HepG2 (cell line): Measurements from ENCODE around the gene CD300A. TPM values are rescaled to one million over a fixed set of nuclear protein-coding genes. Genes with fewer than 3 reads are reported as not detected.

Experiments used
- ATAC-seq: fragments of 200-7000 bp; cut with Tn5 transposase; 3 replicates; pipeline ENCODE4 v1.9.1; 2020; ENCODE audit warnings: mild to moderate bottlenecking, moderate library complexity
- BruUV-seq: library from RNA; stranded (reverse); fragments of 400-500 nt; replicated peaks from 2 replicates; lab custom pipeline; 2021; lab: Mats Ljungman, UMichigan
- CTCF ChIA-PET: fragments of 300-600 bp; formaldehyde crosslinking; extraction: SDS; loops from one replicate; lab custom pipeline; 2021; ENCODE audit warnings: low total read pairs, inconsistent platforms, low intra/inter-chr PET ratio; lab: Yijun Ruan, JAX
- POLR2A ChIA-PET: fragments of 350-600 bp; sonication (Branson Sonifier 250); formaldehyde crosslinking; loops from one replicate; lab custom pipeline; 2020; ENCODE audit warnings: antibody characterized with exemption, inconsistent platforms; lab: Yijun Ruan, JAX
- DNase-seq: peaks from one replicate; pipeline ENCODE4 v3.0.0-alpha.2; 2015; ENCODE audit warnings: low spot score
- FAIRE-seq: peaks from 3 replicates; lab custom pipeline; 2011; peaks lifted over from hg19 to GRCh38; lab: Jason Lieb, UNC
- H2AFZ ChIP-seq: one replicate; pipeline ENCODE4 v1.6.1; 2011; ENCODE audit warnings: low read length, inconsistent platforms
- H3K27ac ChIP-seq: fragments of 300-600 bp; 3 replicates; pipeline ENCODE4 v1.8.0; 2011; ENCODE audit warnings: mixed run types, mild to moderate bottlenecking, mixed read lengths, low read length, inconsistent platforms; ENCODE audit not compliant: insufficient read depth; ENCODE audit errors: extremely low read length
- H3K27me3 ChIP-seq, 2 experiments: fragments of 200-600 bp in 1 of 2; 2 replicates in 1 of 2; 3 replicates in 1 of 2; pipeline versions ENCODE4 v1.6.0 to v1.8.0; 2011; ENCODE audit warnings: low read length in 2 of 2, mild to moderate bottlenecking in 2 of 2, moderate library complexity in 2 of 2, inconsistent platforms in 1 of 2; ENCODE audit not compliant: insufficient read depth in 2 of 2, control insufficient read depth in 1 of 2
- H3K36me3 ChIP-seq, 2 experiments: fragments of 200-600 bp in 1 of 2; replicated peaks in 1 of 2; 2 replicates in 1 of 2; 3 replicates in 1 of 2; pipeline versions ENCODE4 v1.5.1 to v1.8.0; 2011; ENCODE audit warnings: low read length in 2 of 2, inconsistent platforms in 1 of 2; ENCODE audit not compliant: insufficient read depth in 2 of 2, control insufficient read depth in 1 of 2
- H3K4me1 ChIP-seq: 2 replicates; pipeline ENCODE4 v1.5.1; 2012; ENCODE audit warnings: low read length, inconsistent platforms; ENCODE audit not compliant: insufficient read depth
- H3K4me2 ChIP-seq: 2 replicates; pipeline ENCODE4 v1.6.0; 2011; ENCODE audit warnings: low read depth, low read length, inconsistent platforms
- H3K4me3 ChIP-seq, 3 experiments: fragments of 200-600 bp in 1 of 3; sonication (generic), shearing (Covaris generic) in 1 of 3; replicated peaks in 1 of 3; 2 replicates each; pipeline ENCODE4 v1.5.1; 2011 to 2016; ENCODE audit warnings: low read length in 3 of 3, inconsistent platforms in 2 of 3, low read depth in 2 of 3, mild to moderate bottlenecking in 2 of 3, control low read depth in 1 of 3, mixed read lengths in 1 of 3; ENCODE audit not compliant: insufficient read depth in 1 of 3
- H3K79me2 ChIP-seq: one replicate; pipeline ENCODE4 v1.6.1; 2011; ENCODE audit warnings: low read length, inconsistent platforms; ENCODE audit not compliant: insufficient read depth
- H3K9ac ChIP-seq: 2 replicates; pipeline ENCODE4 v1.6.0; 2011; ENCODE audit warnings: mild to moderate bottlenecking, low read depth, low read length, inconsistent platforms; ENCODE audit not compliant: insufficient read depth
- H3K9me3 ChIP-seq: 2 replicates; pipeline ENCODE4 v1.5.1; 2012; ENCODE audit warnings: mild to moderate bottlenecking, low read length
- H4K20me1 ChIP-seq: 2 replicates; pipeline ENCODE4 v1.6.0; 2011; ENCODE audit warnings: inconsistent platforms, mild to moderate bottlenecking, low read length, moderate library complexity; ENCODE audit not compliant: insufficient read depth
- BRD4 ChIP-seq: sonication (generic); formaldehyde crosslinking; IDR thresholded peaks from 2 replicates; pipeline ENCODE4 v1.4.0; 2020; ENCODE audit warnings: missing genetic modification reagents
- DNMT3B ChIP-seq: conservative IDR thresholded peaks from 2 replicates; pipeline ENCODE4 v1.6.1; 2016; ENCODE audit warnings: missing biosample characterization, control low read depth
- NR2C2 ChIP-seq: sonication (generic); formaldehyde crosslinking; IDR thresholded peaks from 2 replicates; pipeline ENCODE4 v1.4.0; 2020; ENCODE audit warnings: missing genetic modification reagents, mild to moderate bottlenecking, moderate library complexity, borderline replicate concordance
- POLR2A ChIP-seq, 2 experiments: IDR thresholded peaks; 2 replicates each; pipeline ENCODE4 v1.6.1; 2011; ENCODE audit warnings: low read depth in 2 of 2, low read length in 2 of 2, mild to moderate bottlenecking in 1 of 2, moderate library complexity in 1 of 2; ENCODE audit not compliant: insufficient read depth in 1 of 2
- REL ChIP-seq: sonication (generic); formaldehyde crosslinking; conservative IDR thresholded peaks from 2 replicates; pipeline ENCODE4 v1.8.0; 2022; ENCODE audit warnings: mild to moderate bottlenecking, missing genetic modification reagents, moderate library complexity
- RFXANK ChIP-seq: IDR thresholded peaks from 2 replicates; pipeline ENCODE4 v1.6.1; 2016
- ZFX ChIP-seq: sonication (generic); formaldehyde crosslinking; IDR thresholded peaks from 2 replicates; pipeline ENCODE4 v1.4.0; 2020; ENCODE audit warnings: mild to moderate bottlenecking, low read depth, missing genetic modification reagents, moderate library complexity
- ZNF713 ChIP-seq: sonication (generic); formaldehyde crosslinking; IDR thresholded peaks from 2 replicates; pipeline ENCODE4 v1.4.0; 2020; ENCODE audit warnings: mild to moderate bottlenecking, missing genetic modification reagents
- WGBS: methylation state at CpG from one replicate; pipeline ENCODE4 v1.1.6; 2017; ENCODE audit warnings: low lambda C conversion rate; 5-methylcytosine and 5-hydroxymethylcytosine counted together
- in situ Hi-C: cut with HindIII; loops from 2 replicates; pipeline ENCODE4 v1.10.0; 2017; ENCODE audit warnings: low pct_unique_long_range_greater_than_20kb; ENCODE audit not compliant: extremely low pct_ligation_motif_present
- intact Hi-C: fragments of 100-400 bp; cut with micrococcal nuclease; formaldehyde crosslinking; loops from one replicate; pipeline ENCODE4 v1.10.0; 2022; ENCODE audit not compliant: unreplicated experiment
- polyA plus RNA-seq, 8 experiments: library from polyadenylated mRNA; depleted of rRNA in 3 of 8; stranded (reverse) in 7 of 8; unstranded in 1 of 8; fragments of >200 nt; fragmentation: Illumina TruSeq in 4 of 8; extraction: Trizol in 4 of 8; gene quantifications; 2 replicates each; pipeline versions ENCODE4 v1.2.1 to v1.2.3, GENCODE V29; 2011 to 2016; ENCODE audit warnings: low read depth in 4 of 8, missing spikeins in 1 of 8, mixed read lengths in 1 of 8; ENCODE audit not compliant: insufficient read depth in 1 of 8
- small RNA-seq, 3 experiments: library from RNA; depleted of rRNA; stranded (forward); fragments of <200 nt; gene quantifications; one replicate each; pipeline ENCODE3, GENCODE V24; 2012; ENCODE audit warnings: low read depth in 2 of 3, low replicate concordance in 1 of 3; ENCODE audit not compliant: insufficient read length in 3 of 3, insufficient read depth in 2 of 3
- total RNA-seq, 5 experiments: library from RNA; depleted of rRNA; stranded (reverse); fragments of >200 nt; fragmentation: Illumina TruSeq; extraction: Trizol; gene quantifications; 2 replicates each; pipeline ENCODE4 v1.2.3, GENCODE V29; 2016; ENCODE audit warnings: low read depth in 1 of 5
- TF ChIP-seq, protein P1 (sequence below): sonication (generic); formaldehyde crosslinking; IDR thresholded peaks from 2 replicates; pipeline ENCODE4 v1.9.0; 2021; ENCODE audit warnings: mild to moderate bottlenecking, missing genetic modification reagents

CD300A gene
- total and polyA plus RNA-seq, 2 of the 13 experiments (the other 11 are each of a cell fraction or from before 2014, with no cell fraction given), result not detected

DNA sequence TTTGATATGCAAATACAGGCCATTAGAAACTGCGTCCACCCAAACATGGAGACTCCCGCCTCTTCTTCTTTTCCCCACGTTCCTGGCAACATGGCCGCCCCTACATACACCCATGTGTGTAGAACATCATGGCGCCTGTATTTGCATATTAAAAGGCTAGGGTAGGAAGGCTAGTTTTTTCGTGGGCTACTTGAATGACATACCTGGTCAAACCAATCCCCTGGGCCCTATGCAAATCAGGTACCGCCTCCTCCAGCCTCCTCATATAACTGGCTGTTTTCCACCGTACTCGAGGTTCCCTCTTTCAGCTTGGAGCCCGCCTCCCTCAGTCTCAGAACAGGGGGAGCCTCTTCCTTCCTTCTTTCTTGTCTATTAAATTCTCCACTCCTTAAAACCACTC, 65.7 kb downstream of the CD300A start:
- BruUV-seq, result no TSS peak
- Histone ChIP-seq H3K27ac (no peak overlapping the region), H2AFZ (no peak overlapping the region), H3K4me3 (no peak overlapping the region), H3K9ac (no peak overlapping the region), H3K4me2 (no peak overlapping the region), H3K79me2 (no peaks in the 10 kb centered on the region), H4K20me1 (no peaks in the 10 kb centered on the region), H3K36me3 (no peaks in the 10 kb centered on the region), H3K27me3 (peaks cover 3 to 50% of the 10 kb centered on the region in 2 experiments; a peak in 4 of 5 replicates), H3K4me1 (no peaks in the 10 kb centered on the region), H3K9me3 (no peaks in the 10 kb centered on the region)
- CTCF ChIA-PET, result interaction anchor here (1.3 to 1.7 kb wide), 2 partner anchors 153 to 178 kb away, joined by 7 read pairs; no protein-coding TSS in a partner anchor
- ATAC-seq, result no peak
- intact Hi-C loops, result loop anchor here (5.0 kb wide), 2 partner anchors 75 to 165 kb away; partner anchors contain the start of gene GPR142
- in situ Hi-C loops, result no loop called here
- 18% methylated on average over 10 of the region's 10 CpGs for WGBS
- TF ChIP-seq RFXANK (CRISPR knock-in tag), result no peak
- TF ChIP-seq NR2C2 (CRISPR knock-in tag), result no peak
- TF ChIP-seq ZNF713, result no peak
- no peak for TF ChIP-seq ZFX (CRISPR knock-in tag)
- no peak for TF ChIP-seq POLR2A (IDR thresholded peaks at IDR 0.05; ENCODE audit: insufficient read depth in 1 of 2, low read depth in 2 of 2, low read length in 2 of 2)
- TF ChIP-seq DNMT3B (CRISPR knock-in tag), result no peak
- TF ChIP-seq BRD4 (CRISPR knock-in tag), result no peak
- TF ChIP-seq, protein P1, sequence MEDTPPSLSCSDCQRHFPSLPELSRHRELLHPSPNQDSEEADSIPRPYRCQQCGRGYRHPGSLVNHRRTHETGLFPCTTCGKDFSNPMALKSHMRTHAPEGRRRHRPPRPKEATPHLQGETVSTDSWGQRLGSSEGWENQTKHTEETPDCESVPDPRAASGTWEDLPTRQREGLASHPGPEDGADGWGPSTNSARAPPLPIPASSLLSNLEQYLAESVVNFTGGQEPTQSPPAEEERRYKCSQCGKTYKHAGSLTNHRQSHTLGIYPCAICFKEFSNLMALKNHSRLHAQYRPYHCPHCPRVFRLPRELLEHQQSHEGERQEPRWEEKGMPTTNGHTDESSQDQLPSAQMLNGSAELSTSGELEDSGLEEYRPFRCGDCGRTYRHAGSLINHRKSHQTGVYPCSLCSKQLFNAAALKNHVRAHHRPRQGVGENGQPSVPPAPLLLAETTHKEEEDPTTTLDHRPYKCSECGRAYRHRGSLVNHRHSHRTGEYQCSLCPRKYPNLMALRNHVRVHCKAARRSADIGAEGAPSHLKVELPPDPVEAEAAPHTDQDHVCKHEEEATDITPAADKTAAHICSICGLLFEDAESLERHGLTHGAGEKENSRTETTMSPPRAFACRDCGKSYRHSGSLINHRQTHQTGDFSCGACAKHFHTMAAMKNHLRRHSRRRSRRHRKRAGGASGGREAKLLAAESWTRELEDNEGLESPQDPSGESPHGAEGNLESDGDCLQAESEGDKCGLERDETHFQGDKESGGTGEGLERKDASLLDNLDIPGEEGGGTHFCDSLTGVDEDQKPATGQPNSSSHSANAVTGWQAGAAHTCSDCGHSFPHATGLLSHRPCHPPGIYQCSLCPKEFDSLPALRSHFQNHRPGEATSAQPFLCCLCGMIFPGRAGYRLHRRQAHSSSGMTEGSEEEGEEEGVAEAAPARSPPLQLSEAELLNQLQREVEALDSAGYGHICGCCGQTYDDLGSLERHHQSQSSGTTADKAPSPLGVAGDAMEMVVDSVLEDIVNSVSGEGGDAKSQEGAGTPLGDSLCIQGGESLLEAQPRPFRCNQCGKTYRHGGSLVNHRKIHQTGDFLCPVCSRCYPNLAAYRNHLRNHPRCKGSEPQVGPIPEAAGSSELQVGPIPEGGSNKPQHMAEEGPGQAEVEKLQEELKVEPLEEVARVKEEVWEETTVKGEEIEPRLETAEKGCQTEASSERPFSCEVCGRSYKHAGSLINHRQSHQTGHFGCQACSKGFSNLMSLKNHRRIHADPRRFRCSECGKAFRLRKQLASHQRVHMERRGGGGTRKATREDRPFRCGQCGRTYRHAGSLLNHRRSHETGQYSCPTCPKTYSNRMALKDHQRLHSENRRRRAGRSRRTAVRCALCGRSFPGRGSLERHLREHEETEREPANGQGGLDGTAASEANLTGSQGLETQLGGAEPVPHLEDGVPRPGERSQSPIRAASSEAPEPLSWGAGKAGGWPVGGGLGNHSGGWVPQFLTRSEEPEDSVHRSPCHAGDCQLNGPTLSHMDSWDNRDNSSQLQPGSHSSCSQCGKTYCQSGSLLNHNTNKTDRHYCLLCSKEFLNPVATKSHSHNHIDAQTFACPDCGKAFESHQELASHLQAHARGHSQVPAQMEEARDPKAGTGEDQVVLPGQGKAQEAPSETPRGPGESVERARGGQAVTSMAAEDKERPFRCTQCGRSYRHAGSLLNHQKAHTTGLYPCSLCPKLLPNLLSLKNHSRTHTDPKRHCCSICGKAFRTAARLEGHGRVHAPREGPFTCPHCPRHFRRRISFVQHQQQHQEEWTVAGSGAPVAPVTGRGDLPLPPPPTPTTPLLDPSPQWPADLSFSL (CRISPR knock-in tag), result no peak
- no peak for TF ChIP-seq REL
- no peak for DNase-seq
- no peak for FAIRE-seq
- POLR2A ChIA-PET, result no interaction called here

Small RNA genes within 50 kb of the gene (small RNA-seq; reads per million reads assigned to genes)
- gene RNA5SP448, result 0 reads per million in 3 experiments

Other genes starting within 250 kb of the CD300A start
- not detected in 2 replicates for gene DNAI2, start 192.4 kb upstream of the CD300A start, total RNA-seq (2016; rRNA removed; fragmentation: Illumina TruSeq; extraction: Trizol)
- gene DNAI2, start 192.4 kb upstream of the CD300A start, polyA plus RNA-seq (2011; rRNA removed), result not detected in 2 replicates
- gene KIF19, start 140.4 kb upstream of the CD300A start, total RNA-seq (2016; rRNA removed; fragmentation: Illumina TruSeq; extraction: Trizol), result not detected in 2 replicates
- not detected in 2 replicates for gene KIF19, start 140.4 kb upstream of the CD300A start, polyA plus RNA-seq (2011; rRNA removed)
- gene BTBD17, start 104.8 kb upstream of the CD300A start, total RNA-seq (2016; rRNA removed; fragmentation: Illumina TruSeq; extraction: Trizol), result not detected in 2 replicates
- not detected in 2 replicates for gene BTBD17, start 104.8 kb upstream of the CD300A start, polyA plus RNA-seq (2011; rRNA removed)
- not detected in 2 replicates for gene GPR142, start 99.1 kb upstream of the CD300A start, total RNA-seq (2016; rRNA removed; fragmentation: Illumina TruSeq; extraction: Trizol)
- not detected in 2 replicates for gene GPR142, start 99.1 kb upstream of the CD300A start, polyA plus RNA-seq (2011; rRNA removed)
- 44.8 and 85.6 TPM in 2 replicates for gene GPRC5C, start 34.5 kb upstream of the CD300A start, total RNA-seq (2016; rRNA removed; fragmentation: Illumina TruSeq; extraction: Trizol)
- gene GPRC5C, start 34.5 kb upstream of the CD300A start, polyA plus RNA-seq (2011; rRNA removed), result 300 and 407 TPM in 2 replicates
- not detected in 2 replicates for gene CD300LB, start 64.8 kb downstream of the CD300A start, total RNA-seq (2016; rRNA removed; fragmentation: Illumina TruSeq; extraction: Trizol)
- not detected in 2 replicates for gene CD300LB, start 64.8 kb downstream of the CD300A start, polyA plus RNA-seq (2011; rRNA removed)
- not detected in 2 replicates for gene CD300C, start 79.5 kb downstream of the CD300A start, total RNA-seq (2016; rRNA removed; fragmentation: Illumina TruSeq; extraction: Trizol)
- not detected in 2 replicates for gene CD300C, start 79.5 kb downstream of the CD300A start, polyA plus RNA-seq (2011; rRNA removed)
- not detected in 2 replicates for gene CD300H, start 100.9 kb downstream of the CD300A start, total RNA-seq (2016; rRNA removed; fragmentation: Illumina TruSeq; extraction: Trizol)
- not detected in 2 replicates for gene CD300H, start 100.9 kb downstream of the CD300A start, polyA plus RNA-seq (2011; rRNA removed)
- not detected in 2 replicates for gene CD300LD, start 125.6 kb downstream of the CD300A start, total RNA-seq (2016; rRNA removed; fragmentation: Illumina TruSeq; extraction: Trizol)
- not detected in 2 replicates for gene CD300LD, start 125.6 kb downstream of the CD300A start, polyA plus RNA-seq (2011; rRNA removed)
- not detected in 2 replicates for gene CD300E, start 157.1 kb downstream of the CD300A start, total RNA-seq (2016; rRNA removed; fragmentation: Illumina TruSeq; extraction: Trizol)
- not detected in 2 replicates for gene CD300E, start 157.1 kb downstream of the CD300A start, polyA plus RNA-seq (2011; rRNA removed)
- not detected in 2 replicates for gene CD300LF, start 246.3 kb downstream of the CD300A start, total RNA-seq (2016; rRNA removed; fragmentation: Illumina TruSeq; extraction: Trizol)
- not detected in 2 replicates for gene CD300LF, start 246.3 kb downstream of the CD300A start, polyA plus RNA-seq (2011; rRNA removed)